Measurements from ENCODE around the gene POLD1.

POLD1 gene

GRCh38 chr19:50447053-50447452 is 62.9 kb downstream of the POLD1 start:
- DNase-seq: no peak

- no peak for DNase-seq
Measured at GRCh38 chr19:50447750-50448149, 63.6 kb downstream of the POLD1 start.

- no peak for DNase-seq
Measured at GRCh38 chr19:50449236-50449899, 65.2 kb downstream of the POLD1 start.

DNA sequence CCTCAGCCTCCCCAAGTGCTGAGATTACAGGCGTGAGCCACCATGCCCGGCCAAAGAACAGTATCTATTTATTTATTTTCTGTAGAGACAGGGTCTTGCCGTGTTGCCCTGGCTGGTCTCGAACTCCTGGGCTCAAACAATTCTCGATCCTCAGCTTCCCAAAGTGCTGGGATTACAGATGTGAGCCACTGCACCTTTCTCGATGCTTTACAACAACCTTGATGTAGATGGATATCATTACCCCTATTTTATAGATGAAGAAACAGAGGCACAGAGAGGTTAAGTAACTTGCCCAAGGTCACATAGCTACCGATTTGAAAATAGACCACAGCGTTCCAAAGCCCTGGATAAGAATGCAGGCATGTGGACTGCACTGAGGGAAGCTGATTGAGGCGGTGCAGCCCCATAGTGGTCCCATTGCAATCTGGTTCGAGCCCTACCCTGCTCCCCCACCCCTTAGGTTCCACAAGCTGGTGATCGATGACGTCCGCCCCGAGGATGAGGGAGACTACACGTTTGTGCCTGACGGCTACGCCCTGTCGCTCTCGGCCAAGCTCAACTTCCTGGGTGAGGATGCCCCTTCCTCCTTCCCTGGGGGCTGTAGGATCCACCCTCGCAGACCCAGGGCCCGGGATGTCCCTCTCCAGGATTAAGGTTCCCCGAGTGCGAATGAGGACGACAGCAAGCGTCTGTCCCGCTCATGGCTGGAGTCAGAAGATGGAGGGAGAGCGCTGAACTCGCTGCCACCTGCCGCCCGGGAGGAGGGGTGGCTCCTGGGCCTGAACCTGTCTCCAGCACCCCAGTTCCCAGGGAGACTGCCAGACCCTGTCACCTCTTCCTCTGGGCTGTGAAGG is 66.4 kb downstream of the POLD1 start:
- DNase-seq: no peak

GRCh38 chr19:50451223-50451534 is 67.0 kb downstream of the POLD1 start:
- no peak for DNase-seq

DNA sequence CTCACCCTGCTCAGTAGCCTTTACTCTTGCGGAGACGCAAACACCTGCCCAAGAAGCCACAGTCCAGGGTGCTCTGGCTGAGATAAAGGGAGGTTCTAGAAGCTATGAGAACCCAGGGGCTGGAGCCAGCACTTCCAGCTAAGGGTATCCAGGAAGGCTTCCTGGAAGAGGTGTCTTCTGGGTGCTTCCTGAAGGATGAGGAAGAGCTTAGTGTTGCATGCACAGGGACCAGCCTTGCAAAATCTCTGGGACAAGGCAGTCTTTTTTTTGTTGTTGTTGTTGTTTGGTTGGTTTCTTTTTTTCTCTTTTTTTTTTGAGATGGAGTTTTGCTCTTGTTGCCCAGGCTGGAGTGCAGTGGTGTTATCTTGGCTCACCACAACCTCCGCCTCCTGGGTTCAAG is 69.1 kb downstream of the POLD1 start:
- no peak for DNase-seq

DNA sequence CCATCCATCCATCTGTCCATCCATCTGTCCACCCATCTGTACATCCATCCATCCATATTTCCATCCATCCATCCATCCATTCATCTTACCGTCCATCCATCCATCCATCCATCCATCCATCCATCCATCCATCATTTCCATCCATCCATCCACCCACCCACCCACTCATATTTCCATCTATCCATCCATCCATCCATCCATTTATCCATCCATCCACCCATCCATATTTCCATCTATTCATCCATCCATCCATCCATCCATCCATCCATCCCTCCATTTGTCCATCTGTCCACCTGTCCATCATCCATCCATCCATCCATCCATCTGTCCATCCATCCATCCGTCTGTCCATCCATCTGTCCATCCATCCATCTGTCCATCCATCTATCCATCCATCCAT is 71.8 kb downstream of the POLD1 start:
- no peak for DNase-seq

DNA sequence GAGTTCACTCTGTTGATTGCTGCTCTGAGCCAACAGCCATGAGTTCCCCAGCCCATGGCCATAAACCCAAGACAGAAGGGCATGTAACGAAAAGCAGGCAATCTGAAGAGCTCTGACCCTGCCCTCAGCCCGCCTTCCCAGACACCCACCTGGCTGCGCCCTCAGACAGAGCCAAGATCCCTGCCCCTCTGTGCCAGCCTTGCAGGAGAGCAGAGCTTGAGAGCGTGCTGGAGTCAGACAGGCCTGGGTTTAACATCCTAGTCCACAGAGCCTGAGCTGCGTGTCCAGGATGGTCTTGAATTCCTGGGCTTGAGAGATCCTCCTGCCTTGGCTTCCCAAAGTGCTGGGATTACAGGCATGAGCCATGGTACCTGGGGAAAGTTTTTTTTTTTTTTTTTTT is 73.2 kb downstream of the POLD1 start:
- no peak for DNase-seq

DNA sequence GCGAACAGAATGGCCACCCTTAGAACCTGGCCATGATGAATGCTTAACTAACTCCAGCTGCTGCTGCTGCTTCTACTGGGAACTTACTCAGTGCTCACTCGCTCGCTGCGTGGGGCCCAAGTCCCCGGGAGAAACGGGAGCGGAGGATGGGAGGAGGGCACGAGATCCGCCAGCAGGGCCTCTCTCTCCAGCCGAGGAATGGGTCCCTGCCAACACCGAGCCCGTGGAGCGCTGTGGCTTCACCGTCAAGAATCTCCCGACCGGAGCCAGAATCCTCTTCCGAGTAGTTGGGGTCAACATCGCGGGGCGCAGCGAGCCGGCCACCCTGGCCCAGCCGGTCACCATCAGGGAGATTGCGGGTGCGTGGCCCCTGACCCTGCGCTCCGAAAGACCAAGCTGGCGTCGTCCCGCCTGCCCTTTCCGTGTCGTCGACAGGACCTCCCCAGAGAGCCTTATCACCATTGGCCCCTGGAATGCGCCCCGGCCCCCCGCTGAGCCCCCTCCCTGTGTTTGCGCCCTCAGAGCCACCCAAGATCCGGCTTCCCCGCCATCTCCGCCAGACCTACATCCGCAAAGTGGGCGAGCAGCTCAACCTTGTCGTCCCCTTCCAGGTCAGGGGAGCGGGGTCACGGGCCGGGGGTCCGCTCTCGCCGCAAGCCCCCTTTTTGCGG is 74.4 kb downstream of the POLD1 start:
- no peak for DNase-seq

- no peak for DNase-seq
Measured at GRCh38 chr19:50459067-50459456, 74.9 kb downstream of the POLD1 start.

DNA sequence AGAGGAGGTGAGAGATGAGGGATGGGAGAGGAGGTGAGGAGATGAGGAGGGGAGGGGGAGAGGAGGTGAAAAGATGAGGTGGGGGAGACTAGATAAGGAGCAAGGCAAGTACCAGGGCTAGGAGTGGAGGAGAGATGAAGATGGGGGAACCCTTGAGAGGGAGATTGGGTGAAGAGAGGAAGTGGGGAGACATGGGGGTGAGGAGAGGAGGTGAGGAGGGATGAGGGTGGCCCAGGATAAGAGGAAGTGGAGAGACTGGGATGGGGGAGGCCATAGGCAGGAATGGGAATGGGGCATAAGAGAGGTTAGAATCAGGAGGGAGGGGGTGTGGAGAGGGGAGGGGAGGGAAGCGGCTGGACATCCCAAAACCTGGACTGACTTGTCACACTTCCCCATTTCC is 75.5 kb downstream of the POLD1 start:
- DNase-seq: no peak

- no peak for DNase-seq
Measured at GRCh38 chr19:50460161-50460765, 76.1 kb downstream of the POLD1 start.

DNA sequence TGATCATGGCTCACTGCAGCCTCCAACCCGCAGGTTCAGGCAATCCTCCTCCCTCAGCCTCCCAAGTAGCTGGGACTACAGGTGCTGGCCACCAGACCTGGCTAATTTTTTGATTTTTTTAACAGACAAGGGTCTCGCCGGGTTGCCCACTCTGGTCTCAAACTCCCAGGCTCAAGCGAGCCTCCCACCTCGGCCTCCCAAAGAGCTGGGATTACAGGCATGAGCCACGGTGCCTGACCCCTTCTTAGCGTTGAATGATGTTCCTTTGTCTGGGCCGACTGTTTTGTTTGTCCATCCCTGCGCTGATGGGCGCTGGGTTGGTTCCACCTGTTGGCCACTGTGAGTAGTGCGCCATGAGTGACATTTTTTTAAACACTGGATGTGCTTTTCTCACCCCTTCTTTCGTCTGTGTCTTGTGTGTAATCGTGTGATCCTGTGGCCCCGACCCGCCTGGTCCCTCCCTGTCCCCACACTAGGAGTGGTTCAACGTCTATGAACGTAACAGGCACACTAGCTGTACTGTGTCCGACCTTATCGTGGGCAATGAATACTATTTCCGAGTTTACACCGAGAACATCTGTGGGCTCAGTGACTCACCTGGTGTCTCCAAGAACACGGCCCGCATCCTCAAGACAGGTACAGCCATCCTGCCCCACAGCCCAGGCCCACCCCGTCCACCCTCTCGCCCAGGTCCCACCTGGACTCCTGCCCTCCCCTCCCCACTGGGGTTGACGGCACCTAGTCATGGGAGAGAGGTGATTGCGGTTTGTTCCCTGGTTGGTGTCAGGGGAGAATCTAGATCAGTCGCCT is 77.1 kb downstream of the POLD1 start:
- DNase-seq: peak; percentile 62

DNA sequence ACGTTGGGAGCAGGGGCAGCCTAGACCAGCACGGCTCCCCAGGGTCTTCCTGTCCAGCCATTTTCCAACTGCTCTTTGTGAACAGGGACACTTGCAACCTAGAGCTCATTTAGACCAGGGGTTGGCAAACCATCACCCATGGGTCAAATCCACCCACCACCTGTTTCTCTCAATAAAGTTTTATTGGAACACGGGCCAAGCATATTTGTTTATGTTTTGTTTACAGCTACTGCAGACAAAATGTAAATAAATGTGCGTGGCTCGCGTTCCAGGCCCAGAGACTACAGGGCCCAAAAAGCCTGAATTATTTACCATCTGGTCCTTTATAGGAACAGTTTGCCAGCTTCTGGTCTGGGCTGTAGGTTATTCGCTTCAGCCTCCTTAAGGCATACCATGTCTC is 78.8 kb downstream of the POLD1 start:
- no peak for DNase-seq

DNA sequence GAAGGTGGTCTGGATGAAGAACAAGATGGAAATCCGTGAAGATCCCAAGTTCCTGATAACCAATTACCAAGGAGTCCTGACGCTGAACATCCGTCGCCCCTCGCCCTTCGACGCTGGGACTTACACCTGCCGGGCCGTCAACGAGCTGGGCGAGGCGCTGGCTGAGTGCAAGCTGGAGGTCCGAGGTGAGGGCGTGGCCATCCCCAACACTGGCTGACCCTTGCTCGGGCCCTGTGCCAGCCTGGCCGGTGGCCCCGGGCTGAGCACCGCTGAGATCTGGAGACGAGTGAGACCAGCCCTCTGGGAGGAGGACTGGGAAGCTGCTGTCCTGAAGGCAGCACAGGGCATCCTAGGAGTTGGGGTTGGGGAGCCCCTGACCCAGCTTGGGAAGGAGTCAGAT is 80.2 kb downstream of the POLD1 start:
- no peak for DNase-seq

DNA sequence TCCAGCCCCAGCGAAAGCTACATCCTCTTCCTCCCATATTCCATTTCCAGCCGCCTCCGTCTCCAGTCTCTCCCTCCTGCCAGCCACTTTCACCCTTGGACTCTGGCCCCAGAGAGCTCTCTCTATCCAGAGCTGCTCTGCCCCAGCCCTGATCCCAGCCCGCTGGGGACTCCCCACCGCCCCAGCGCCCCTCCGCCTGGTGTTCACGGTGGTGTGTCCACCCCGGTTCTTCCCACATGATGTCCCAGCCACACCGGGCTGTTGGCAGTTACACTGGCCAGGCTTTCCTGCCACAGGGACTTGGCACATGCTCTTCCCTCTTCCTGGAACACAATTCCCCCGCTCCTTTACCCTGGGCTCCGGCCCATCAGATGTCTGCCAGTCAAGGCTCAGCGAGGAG is 80.9 kb downstream of the POLD1 start:
- no peak for DNase-seq

DNA sequence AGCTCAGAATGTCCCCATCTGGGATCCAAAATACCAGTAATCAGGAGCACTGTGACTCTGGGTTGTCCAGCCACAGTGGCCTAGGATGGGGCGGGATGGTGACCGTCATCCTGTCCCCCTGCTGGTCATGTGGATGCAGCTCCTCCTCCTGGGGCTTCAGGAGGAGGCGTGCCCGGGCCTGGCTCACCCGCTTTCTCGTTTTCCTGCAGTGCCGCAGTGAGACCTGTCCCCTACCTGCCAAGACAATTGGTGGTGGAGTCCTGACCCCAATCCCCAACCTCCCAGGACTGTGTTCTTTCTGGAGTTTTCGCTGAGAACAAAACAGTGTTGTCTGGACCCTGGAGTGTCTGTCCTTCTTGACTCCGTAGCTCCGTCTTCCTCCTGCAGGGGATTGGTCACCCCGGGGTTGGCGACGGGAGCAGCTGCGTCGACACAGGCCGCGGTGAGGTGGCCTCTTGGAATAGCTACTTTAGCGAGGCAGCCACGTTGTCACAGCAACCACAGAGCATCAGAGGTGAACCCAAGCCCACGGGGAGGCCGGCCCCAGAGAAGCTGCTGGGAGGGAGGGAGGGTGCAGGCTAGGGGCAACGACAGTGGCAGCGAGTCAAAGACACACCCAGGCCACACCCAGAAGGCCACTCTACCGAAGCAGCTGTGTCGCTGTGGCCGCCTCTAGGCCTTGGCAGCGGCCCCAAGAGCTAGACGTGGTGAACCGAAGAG is 82.0 kb downstream of the POLD1 start:
- DNase-seq: no peak

- DNase-seq: no peak
Measured at GRCh38 chr19:50466706-50467039, 82.5 kb downstream of the POLD1 start.

- DNase-seq: no peak
Measured at GRCh38 chr19:50467566-50467965, 83.4 kb downstream of the POLD1 start.
